HepG2 (cell line): ENCODE measurements around the gene LCE3D. TPM values are rescaled to one million over a fixed set of nuclear protein-coding genes. Genes with fewer than 3 reads are reported as not detected.

Experiments
- ATAC-seq: fragments of 200-7000 bp; cut with Tn5 transposase; 3 replicates; pipeline ENCODE4 v1.9.1; 2020; ENCODE audit warnings: mild to moderate bottlenecking, moderate library complexity
- BruUV-seq: library from RNA; stranded (reverse); fragments of 400-500 nt; replicated peaks from 2 replicates; lab custom pipeline; 2021; lab: Mats Ljungman, UMichigan
- CTCF ChIA-PET: fragments of 300-600 bp; formaldehyde crosslinking; extraction: SDS; loops from one replicate; lab custom pipeline; 2021; ENCODE audit warnings: low total read pairs, inconsistent platforms, low intra/inter-chr PET ratio; lab: Yijun Ruan, JAX
- POLR2A ChIA-PET: fragments of 350-600 bp; sonication (Branson Sonifier 250); formaldehyde crosslinking; loops from one replicate; lab custom pipeline; 2020; ENCODE audit warnings: antibody characterized with exemption, inconsistent platforms; lab: Yijun Ruan, JAX
- DNase-seq: peaks from one replicate; pipeline ENCODE4 v3.0.0-alpha.2; 2015; ENCODE audit warnings: low spot score
- FAIRE-seq: peaks from 3 replicates; lab custom pipeline; 2011; peaks lifted over from hg19 to GRCh38; lab: Jason Lieb, UNC
- H2AFZ ChIP-seq: one replicate; pipeline ENCODE4 v1.6.1; 2011; ENCODE audit warnings: low read length, inconsistent platforms
- H3K27ac ChIP-seq: fragments of 300-600 bp; 3 replicates; pipeline ENCODE4 v1.8.0; 2011; ENCODE audit warnings: mixed run types, mild to moderate bottlenecking, mixed read lengths, low read length, inconsistent platforms; ENCODE audit not compliant: insufficient read depth; ENCODE audit errors: extremely low read length
- H3K27me3 ChIP-seq, 2 experiments: fragments of 200-600 bp in 1 of 2; 2 replicates in 1 of 2; 3 replicates in 1 of 2; pipeline versions ENCODE4 v1.6.0 to v1.8.0; 2011; ENCODE audit warnings: low read length in 2 of 2, mild to moderate bottlenecking in 2 of 2, moderate library complexity in 2 of 2, inconsistent platforms in 1 of 2; ENCODE audit not compliant: insufficient read depth in 2 of 2, control insufficient read depth in 1 of 2
- H3K36me3 ChIP-seq, 2 experiments: fragments of 200-600 bp in 1 of 2; replicated peaks in 1 of 2; 2 replicates in 1 of 2; 3 replicates in 1 of 2; pipeline versions ENCODE4 v1.5.1 to v1.8.0; 2011; ENCODE audit warnings: low read length in 2 of 2, inconsistent platforms in 1 of 2; ENCODE audit not compliant: insufficient read depth in 2 of 2, control insufficient read depth in 1 of 2
- H3K4me1 ChIP-seq: 2 replicates; pipeline ENCODE4 v1.5.1; 2012; ENCODE audit warnings: low read length, inconsistent platforms; ENCODE audit not compliant: insufficient read depth
- H3K4me2 ChIP-seq: 2 replicates; pipeline ENCODE4 v1.6.0; 2011; ENCODE audit warnings: low read depth, low read length, inconsistent platforms
- H3K4me3 ChIP-seq, 3 experiments: fragments of 200-600 bp in 1 of 3; sonication (generic), shearing (Covaris generic) in 1 of 3; replicated peaks in 1 of 3; 2 replicates each; pipeline ENCODE4 v1.5.1; 2011 to 2016; ENCODE audit warnings: low read length in 3 of 3, inconsistent platforms in 2 of 3, low read depth in 2 of 3, mild to moderate bottlenecking in 2 of 3, control low read depth in 1 of 3, mixed read lengths in 1 of 3; ENCODE audit not compliant: insufficient read depth in 1 of 3
- H3K79me2 ChIP-seq: one replicate; pipeline ENCODE4 v1.6.1; 2011; ENCODE audit warnings: low read length, inconsistent platforms; ENCODE audit not compliant: insufficient read depth
- H3K9ac ChIP-seq: 2 replicates; pipeline ENCODE4 v1.6.0; 2011; ENCODE audit warnings: mild to moderate bottlenecking, low read depth, low read length, inconsistent platforms; ENCODE audit not compliant: insufficient read depth
- H3K9me3 ChIP-seq: 2 replicates; pipeline ENCODE4 v1.5.1; 2012; ENCODE audit warnings: mild to moderate bottlenecking, low read length
- H4K20me1 ChIP-seq: 2 replicates; pipeline ENCODE4 v1.6.0; 2011; ENCODE audit warnings: inconsistent platforms, mild to moderate bottlenecking, low read length, moderate library complexity; ENCODE audit not compliant: insufficient read depth
- IRF1 ChIP-seq: sonication (generic); formaldehyde crosslinking; IDR thresholded peaks from 2 replicates; pipeline ENCODE4 v1.4.0; 2020; ENCODE audit warnings: low read depth, mild to moderate bottlenecking, missing genetic modification reagents
- SNRNP70 ChIP-seq: fragments of 200-400 bp; formaldehyde crosslinking; IDR thresholded peaks from 2 replicates; pipeline ENCODE4 v1.6.1; 2017; ENCODE audit warnings: mild to moderate bottlenecking, low read depth, low read length, moderate library complexity
- ZNF264 ChIP-seq: sonication (generic); formaldehyde crosslinking; IDR thresholded peaks from 2 replicates; pipeline ENCODE4 v1.4.0; 2020; ENCODE audit warnings: missing genetic modification reagents
- ZNF691 ChIP-seq: sonication (generic); formaldehyde crosslinking; IDR thresholded peaks from 2 replicates; pipeline ENCODE4 v1.4.0; 2020; ENCODE audit warnings: missing genetic modification reagents, low read depth, mild to moderate bottlenecking, borderline replicate concordance
- ZNF747 ChIP-seq: sonication (generic); formaldehyde crosslinking; IDR thresholded peaks from 2 replicates; pipeline ENCODE4 v1.8.1; 2023; ENCODE audit warnings: missing genetic modification reagents, mild to moderate bottlenecking, borderline replicate concordance
- ZNF775 ChIP-seq: sonication (generic); formaldehyde crosslinking; IDR thresholded peaks from 2 replicates; pipeline ENCODE4 v1.4.0; 2020; ENCODE audit warnings: missing genetic modification reagents, mild to moderate bottlenecking, moderate library complexity, borderline replicate concordance
- WGBS: methylation state at CpG from one replicate; pipeline ENCODE4 v1.1.6; 2017; ENCODE audit warnings: low lambda C conversion rate; 5-methylcytosine and 5-hydroxymethylcytosine counted together
- in situ Hi-C: cut with HindIII; loops from 2 replicates; pipeline ENCODE4 v1.10.0; 2017; ENCODE audit warnings: low pct_unique_long_range_greater_than_20kb; ENCODE audit not compliant: extremely low pct_ligation_motif_present
- intact Hi-C: fragments of 100-400 bp; cut with micrococcal nuclease; formaldehyde crosslinking; loops from one replicate; pipeline ENCODE4 v1.10.0; 2022; ENCODE audit not compliant: unreplicated experiment
- polyA plus RNA-seq, 8 experiments: library from polyadenylated mRNA; depleted of rRNA in 3 of 8; stranded (reverse) in 7 of 8; unstranded in 1 of 8; fragments of >200 nt; fragmentation: Illumina TruSeq in 4 of 8; extraction: Trizol in 4 of 8; gene quantifications; 2 replicates each; pipeline versions ENCODE4 v1.2.1 to v1.2.3, GENCODE V29; 2011 to 2016; ENCODE audit warnings: low read depth in 4 of 8, missing spikeins in 1 of 8, mixed read lengths in 1 of 8; ENCODE audit not compliant: insufficient read depth in 1 of 8
- total RNA-seq, 5 experiments: library from RNA; depleted of rRNA; stranded (reverse); fragments of >200 nt; fragmentation: Illumina TruSeq; extraction: Trizol; gene quantifications; 2 replicates each; pipeline ENCODE4 v1.2.3, GENCODE V29; 2016; ENCODE audit warnings: low read depth in 1 of 5
- TF ChIP-seq, protein P1 (sequence below): sonication (generic); formaldehyde crosslinking; conservative IDR thresholded peaks from 2 replicates; pipeline ENCODE4 v1.8.1; 2023; ENCODE audit warnings: missing genetic modification reagents
- TF ChIP-seq, protein P2 (sequence below): sonication (generic); formaldehyde crosslinking; IDR thresholded peaks from 2 replicates; pipeline ENCODE4 v1.5.0; 2020; ENCODE audit warnings: mild to moderate bottlenecking, missing genetic modification reagents, moderate library complexity

The LCE3D gene
- total and polyA plus RNA-seq, 2 of the 13 experiments (the other 11 are each of a cell fraction or from before 2014, with no cell fraction given) = not detected

DNA sequence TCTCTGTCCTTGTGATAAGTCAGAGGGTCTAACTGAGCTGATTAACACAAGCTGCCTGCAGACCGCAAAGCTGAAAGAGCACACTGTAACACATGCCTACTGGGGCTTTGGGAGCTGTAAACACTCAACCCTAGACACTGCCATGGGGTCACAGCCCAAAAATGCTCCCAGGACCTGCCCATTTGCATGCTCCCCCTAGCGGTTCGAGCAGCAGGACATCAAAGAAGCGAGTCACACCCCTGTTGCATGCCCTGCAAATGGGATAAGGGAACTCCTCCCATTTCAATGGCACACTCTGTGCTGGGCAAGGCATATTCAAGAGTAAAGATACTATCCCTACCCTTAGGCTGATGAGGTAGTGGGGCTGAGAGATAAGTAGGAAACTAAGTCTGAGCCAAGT lies 36.5 kb downstream of the LCE3D start:
- Histone ChIP-seq H3K79me2 (no peaks in the 10 kb centered on the region), H3K9ac (no peak overlapping the region), H4K20me1 (no peaks in the 10 kb centered on the region), H3K4me1 (no peaks in the 10 kb centered on the region), H3K4me3 (no peak overlapping the region), H2AFZ (no peak overlapping the region), H3K27me3 (no peaks in the 10 kb centered on the region), H3K27ac (no peak overlapping the region), H3K36me3 (no peaks in the 10 kb centered on the region), H3K4me2 (no peak overlapping the region), H3K9me3 (no peaks in the 10 kb centered on the region)
- no peak; the same call in 2 of the 3 replicates for ATAC-seq
- ChIA-PET POLR2A (no interaction called here), CTCF (no interaction called here)
- BruUV-seq = no TSS peak
- FAIRE-seq = no peak
- no peak for TF ChIP-seq ZNF691 (CRISPR knock-in tag)
- TF ChIP-seq SNRNP70 = no peak
- no peak for TF ChIP-seq ZNF747 (CRISPR knock-in tag)
- TF ChIP-seq, protein P1, sequence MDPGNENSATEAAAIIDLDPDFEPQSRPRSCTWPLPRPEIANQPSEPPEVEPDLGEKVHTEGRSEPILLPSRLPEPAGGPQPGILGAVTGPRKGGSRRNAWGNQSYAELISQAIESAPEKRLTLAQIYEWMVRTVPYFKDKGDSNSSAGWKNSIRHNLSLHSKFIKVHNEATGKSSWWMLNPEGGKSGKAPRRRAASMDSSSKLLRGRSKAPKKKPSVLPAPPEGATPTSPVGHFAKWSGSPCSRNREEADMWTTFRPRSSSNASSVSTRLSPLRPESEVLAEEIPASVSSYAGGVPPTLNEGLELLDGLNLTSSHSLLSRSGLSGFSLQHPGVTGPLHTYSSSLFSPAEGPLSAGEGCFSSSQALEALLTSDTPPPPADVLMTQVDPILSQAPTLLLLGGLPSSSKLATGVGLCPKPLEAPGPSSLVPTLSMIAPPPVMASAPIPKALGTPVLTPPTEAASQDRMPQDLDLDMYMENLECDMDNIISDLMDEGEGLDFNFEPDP (CRISPR knock-in tag) = no peak
- no peak for TF ChIP-seq ZNF775 (CRISPR knock-in tag)
- no peak for TF ChIP-seq IRF1 (CRISPR knock-in tag)
- TF ChIP-seq, protein P2, sequence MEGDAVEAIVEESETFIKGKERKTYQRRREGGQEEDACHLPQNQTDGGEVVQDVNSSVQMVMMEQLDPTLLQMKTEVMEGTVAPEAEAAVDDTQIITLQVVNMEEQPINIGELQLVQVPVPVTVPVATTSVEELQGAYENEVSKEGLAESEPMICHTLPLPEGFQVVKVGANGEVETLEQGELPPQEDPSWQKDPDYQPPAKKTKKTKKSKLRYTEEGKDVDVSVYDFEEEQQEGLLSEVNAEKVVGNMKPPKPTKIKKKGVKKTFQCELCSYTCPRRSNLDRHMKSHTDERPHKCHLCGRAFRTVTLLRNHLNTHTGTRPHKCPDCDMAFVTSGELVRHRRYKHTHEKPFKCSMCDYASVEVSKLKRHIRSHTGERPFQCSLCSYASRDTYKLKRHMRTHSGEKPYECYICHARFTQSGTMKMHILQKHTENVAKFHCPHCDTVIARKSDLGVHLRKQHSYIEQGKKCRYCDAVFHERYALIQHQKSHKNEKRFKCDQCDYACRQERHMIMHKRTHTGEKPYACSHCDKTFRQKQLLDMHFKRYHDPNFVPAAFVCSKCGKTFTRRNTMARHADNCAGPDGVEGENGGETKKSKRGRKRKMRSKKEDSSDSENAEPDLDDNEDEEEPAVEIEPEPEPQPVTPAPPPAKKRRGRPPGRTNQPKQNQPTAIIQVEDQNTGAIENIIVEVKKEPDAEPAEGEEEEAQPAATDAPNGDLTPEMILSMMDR (CRISPR knock-in tag) = no peak
- TF ChIP-seq ZNF264 (CRISPR knock-in tag) = no peak
- DNase-seq = no peak
- in situ Hi-C loops (no loop called here), intact Hi-C loops (no loop called here)
- WGBS = 8% methylated on average over 4 of the region's 4 CpGs
